GM20000 (cell line): Measurements from ENCODE around the gene MYO3B.
"Not testable (repeated sequence)": the region's sequence is repeated elsewhere in the genome, so short reads cannot be mapped to it uniquely, and the experiment has no call there.

Source experiments
- DNase-seq: peaks from one replicate; pipeline ENCODE4 v3.0.0; 2012; ENCODE audit warnings: low spot score
- TF ChIP-seq, protein P1 (sequence below): IDR thresholded peaks from 2 replicates; pipeline ENCODE4 v1.5.1; 2012; ENCODE audit warnings: mild to moderate bottlenecking, control low read depth; ENCODE audit errors: extremely low read depth, missing control alignments

Gene MYO3B

DNA sequence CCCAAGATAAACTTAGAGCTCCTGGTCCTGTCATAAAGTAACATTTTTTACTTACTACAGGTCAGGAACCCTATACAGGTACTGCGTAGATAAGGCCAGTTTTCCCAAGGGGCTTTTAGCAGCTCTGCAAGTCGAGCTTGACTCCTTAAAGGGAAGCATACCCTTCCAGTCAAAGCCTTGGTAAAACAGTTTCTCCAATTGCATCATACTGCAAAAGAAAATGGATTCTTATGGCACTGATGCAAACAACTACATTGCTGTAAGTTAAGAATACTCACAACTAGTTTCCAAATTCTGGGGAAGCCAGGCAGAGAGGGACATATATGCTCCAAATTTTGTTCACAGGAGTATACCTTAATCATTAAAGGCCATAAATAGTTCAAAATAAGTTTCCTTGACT, 31.0 kb downstream of the MYO3B start:
- TF ChIP-seq, protein P1, sequence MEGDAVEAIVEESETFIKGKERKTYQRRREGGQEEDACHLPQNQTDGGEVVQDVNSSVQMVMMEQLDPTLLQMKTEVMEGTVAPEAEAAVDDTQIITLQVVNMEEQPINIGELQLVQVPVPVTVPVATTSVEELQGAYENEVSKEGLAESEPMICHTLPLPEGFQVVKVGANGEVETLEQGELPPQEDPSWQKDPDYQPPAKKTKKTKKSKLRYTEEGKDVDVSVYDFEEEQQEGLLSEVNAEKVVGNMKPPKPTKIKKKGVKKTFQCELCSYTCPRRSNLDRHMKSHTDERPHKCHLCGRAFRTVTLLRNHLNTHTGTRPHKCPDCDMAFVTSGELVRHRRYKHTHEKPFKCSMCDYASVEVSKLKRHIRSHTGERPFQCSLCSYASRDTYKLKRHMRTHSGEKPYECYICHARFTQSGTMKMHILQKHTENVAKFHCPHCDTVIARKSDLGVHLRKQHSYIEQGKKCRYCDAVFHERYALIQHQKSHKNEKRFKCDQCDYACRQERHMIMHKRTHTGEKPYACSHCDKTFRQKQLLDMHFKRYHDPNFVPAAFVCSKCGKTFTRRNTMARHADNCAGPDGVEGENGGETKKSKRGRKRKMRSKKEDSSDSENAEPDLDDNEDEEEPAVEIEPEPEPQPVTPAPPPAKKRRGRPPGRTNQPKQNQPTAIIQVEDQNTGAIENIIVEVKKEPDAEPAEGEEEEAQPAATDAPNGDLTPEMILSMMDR: no peak
- no peak for DNase-seq

DNA sequence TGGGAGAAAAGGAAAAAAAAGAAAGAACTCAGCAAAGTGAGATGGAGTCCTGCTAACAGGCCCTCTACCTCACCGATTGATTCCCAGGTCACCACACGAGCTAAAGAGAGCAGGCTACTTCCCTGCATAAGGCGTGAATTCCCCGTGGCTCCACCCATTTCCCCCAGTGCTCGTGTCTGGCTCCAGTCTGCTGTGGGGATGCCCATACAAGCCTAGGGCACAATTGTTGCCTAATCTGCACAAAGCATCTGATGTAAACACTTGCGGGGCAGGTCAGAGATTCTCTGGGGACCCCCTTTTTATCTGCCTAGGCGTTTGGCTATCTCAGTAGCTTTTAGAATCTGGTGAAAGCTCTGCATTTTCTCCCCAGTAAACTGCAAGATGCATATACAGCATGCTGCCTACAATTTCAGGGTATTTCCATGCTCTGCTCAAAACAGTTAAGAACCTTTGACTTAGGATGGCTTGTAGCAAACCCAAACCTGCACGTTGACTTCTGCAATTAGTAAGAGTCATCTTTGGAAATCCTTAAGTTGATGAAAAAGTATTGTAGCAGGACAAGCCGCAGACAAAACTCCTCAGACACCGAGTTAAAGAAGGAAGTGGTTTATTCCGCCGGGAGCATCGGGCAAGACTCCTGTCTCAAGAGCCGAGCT, 34.8 kb downstream of the MYO3B start:
- TF ChIP-seq, protein P1: no peak
- no peak for DNase-seq

DNA sequence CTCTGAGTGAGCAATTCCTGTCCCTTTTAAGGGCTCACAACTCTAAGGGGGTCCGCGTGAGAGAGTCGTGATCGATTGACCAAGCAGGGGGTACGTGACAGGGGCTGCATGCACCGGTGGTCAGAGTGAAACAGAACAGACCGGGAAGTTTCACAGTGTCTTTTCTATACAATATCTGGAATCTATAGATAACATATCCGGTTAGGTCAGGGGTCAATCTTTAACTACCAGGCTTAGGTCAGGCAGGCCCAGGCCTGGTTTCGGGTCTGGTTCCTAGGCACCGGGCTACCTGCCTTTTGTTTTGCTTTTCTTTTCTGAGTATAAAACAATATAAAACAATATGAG, 35.3 kb downstream of the MYO3B start:
- not testable (repeated sequence) for DNase-seq

DNA sequence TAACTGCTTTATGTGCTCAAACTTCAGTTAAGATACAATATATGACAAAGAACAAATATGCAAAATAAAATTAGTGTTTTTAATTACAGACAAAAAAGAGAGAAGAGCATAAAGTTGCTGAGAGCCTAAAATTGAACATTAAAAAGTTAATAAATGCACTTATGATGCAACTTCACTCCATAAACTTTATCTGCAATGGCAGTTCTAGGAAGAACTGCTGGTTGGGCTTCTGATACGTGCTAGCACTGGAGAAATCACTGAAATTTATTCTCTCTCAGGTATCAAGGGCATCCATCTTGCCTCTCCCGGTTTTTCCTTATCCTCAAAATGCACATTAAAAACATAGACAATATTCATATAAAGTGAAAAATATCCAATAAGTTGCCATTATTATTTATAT, 35.7 kb downstream of the MYO3B start:
- no peak for DNase-seq

DNA sequence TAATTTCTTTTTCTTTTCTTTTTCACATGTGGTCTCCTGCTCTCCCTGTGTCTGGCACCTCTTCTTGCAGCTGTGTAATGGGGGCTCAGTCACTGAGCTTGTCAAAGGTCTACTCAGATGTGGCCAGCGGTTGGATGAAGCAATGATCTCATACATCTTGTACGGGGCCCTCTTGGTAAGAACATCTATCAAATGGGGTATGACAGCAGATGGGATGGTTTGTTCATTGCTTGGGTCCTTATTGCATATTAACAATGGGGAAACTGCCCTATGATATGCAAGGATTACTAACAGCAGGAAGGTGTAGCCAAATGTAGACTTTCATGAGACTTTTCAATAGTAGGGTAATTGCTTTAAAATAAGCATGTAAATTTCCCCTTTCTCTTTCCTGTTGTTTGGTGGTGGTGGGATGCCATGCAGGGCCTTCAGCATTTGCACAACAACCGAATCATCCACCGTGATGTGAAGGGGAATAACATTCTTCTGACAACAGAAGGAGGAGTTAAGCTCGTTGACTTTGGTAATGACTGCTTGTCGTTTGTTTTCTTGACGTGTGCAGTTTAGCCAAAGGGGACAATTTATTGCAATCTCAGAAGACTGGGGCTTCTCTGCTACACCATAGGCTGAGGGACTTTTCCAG, 36.5 kb downstream of the MYO3B start:
- peak; percentile 13 for DNase-seq
- TF ChIP-seq, protein P1: no peak

More for the DNA sequence above, 35.7 kb downstream of the MYO3B start:
- TF ChIP-seq, protein P1: no peak

DNA sequence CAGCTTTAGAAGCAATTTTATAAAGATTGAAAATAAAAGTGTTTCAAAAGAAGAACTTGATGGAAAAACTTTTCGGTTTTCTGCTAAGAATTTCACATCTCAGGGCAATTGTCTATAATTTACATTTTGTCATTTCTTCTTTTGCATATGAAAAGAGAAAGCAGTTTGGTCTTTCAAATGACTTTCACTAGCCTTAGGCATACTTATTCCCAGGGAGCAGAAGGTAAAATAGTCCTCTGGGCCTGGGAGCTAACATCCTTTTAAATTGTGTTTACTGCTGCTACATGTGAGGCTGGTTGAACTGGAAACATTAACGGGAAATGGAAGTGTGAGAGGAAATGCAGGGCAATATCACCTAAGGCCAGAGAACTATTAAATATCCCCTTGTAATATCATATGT, 37.1 kb downstream of the MYO3B start:
- TF ChIP-seq, protein P1: no peak

DNA sequence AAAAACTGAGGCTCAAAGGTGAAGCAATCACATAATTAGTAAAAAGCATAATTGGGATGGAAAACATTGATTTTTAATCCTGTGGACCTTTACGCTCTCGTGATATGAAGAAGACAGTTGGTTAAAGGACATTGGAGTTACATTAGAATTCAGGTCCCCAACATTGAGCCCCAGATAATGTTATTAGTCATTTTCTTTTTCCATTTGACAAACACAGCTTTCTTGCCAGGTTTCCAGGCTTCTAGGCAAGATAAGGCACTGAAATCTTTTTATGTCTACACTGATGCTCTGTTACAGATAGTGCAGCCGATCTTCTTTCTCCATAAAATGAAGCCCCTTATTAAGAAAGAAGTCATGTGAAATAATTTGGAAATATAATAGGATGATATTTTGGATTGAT, 38.5 kb downstream of the MYO3B start:
- TF ChIP-seq, protein P1: no peak
- DNase-seq: no peak

More for the DNA sequence above, 37.1 kb downstream of the MYO3B start:
- DNase-seq: no peak

DNA sequence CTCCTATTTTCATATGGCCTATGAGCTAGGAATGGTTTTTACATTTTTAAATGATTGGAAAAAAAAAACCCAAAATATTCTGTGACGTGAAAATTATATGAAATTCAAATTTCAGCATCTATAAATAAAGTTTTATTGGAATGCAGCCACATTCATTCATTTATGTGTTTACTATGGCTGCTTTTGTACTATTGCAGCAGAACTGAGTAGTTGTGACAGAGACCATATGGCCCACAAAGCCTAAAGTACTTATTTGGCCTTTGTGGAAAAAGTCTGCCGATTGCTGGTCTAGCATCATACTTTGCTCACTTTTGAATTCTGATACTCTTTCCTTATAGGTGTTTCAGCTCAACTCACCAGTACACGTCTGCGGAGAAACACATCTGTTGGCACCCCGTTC, 39.0 kb downstream of the MYO3B start:
- TF ChIP-seq, protein P1: no peak
- no peak for DNase-seq
